PC-3 (cell line): ENCODE data around the gene MAPKAP1. TPM values are rescaled to one million over a fixed set of nuclear protein-coding genes. Genes with fewer than 3 reads are reported as not detected.

Experiments used
- ATAC-seq: fragments of 200-7000 bp; cut with Tn5 transposase; 2 replicates; pipeline ENCODE4 v1.9.1; 2020; ENCODE audit warnings: mild to moderate bottlenecking, moderate library complexity
- BruUV-seq: library from RNA; stranded (reverse); fragments of 400-500 nt; replicated peaks from 2 replicates; lab custom pipeline; 2021; lab: Mats Ljungman, UMichigan
- CTCF ChIA-PET: fragments of 300-600 bp; sonication (Branson Sonifier 250); formaldehyde crosslinking; loops from one replicate; lab custom pipeline; 2022; ENCODE audit warnings: antibody characterized with exemption; lab: Charles Lee
- POLR2A ChIA-PET: fragments of 300-600 bp; sonication (Branson Sonifier 250); formaldehyde crosslinking; loops from one replicate; lab custom pipeline; 2022; ENCODE audit warnings: antibody characterized with exemption; ENCODE audit not compliant: unreplicated experiment; lab: Charles Lee
- DNase-seq: peaks from one replicate; pipeline ENCODE4 v3.0.0-alpha.2; 2015
- H2AFZ ChIP-seq: fragments of 300-600 bp; sonication (generic); 2 replicates; pipeline ENCODE4 v1.6.0; 2016; ENCODE audit warnings: antibody characterized with exemption, low read length
- H3F3A ChIP-seq: fragments of 300-600 bp; sonication (generic); one replicate; pipeline ENCODE4 v1.6.0; 2017; ENCODE audit warnings: antibody characterized with exemption, low read length, control low read depth, mild to moderate bottlenecking; ENCODE audit not compliant: unreplicated experiment
- H3K27ac ChIP-seq: fragments of 300-600 bp; sonication (generic); 2 replicates; pipeline ENCODE4 v1.5.1; 2016; ENCODE audit warnings: mild to moderate bottlenecking, low read length
- H3K27me3 ChIP-seq: fragments of 300-600 bp; sonication (generic); 2 replicates; pipeline ENCODE4 v1.6.1; 2016; ENCODE audit warnings: low read length, mixed read lengths
- H3K36me3 ChIP-seq: fragments of 300-600 bp; sonication (generic); 2 replicates; pipeline ENCODE4 v1.6.1; 2016; ENCODE audit warnings: low read depth, mixed run types, low read length, mixed read lengths
- H3K4me1 ChIP-seq: fragments of 300-600 bp; sonication (generic); 2 replicates; pipeline ENCODE4 v1.5.1; 2016; ENCODE audit warnings: low read length; ENCODE audit not compliant: insufficient read depth
- H3K4me2 ChIP-seq: fragments of 300-600 bp; sonication (generic); 2 replicates; pipeline ENCODE4 v1.6.0; 2016; ENCODE audit warnings: low read length
- H3K4me3 ChIP-seq: fragments of 300-600 bp; sonication (generic); 2 replicates; pipeline ENCODE4 v1.5.1; 2016; ENCODE audit warnings: mild to moderate bottlenecking, low read length, mixed read lengths
- H3K79me2 ChIP-seq: fragments of 300-600 bp; sonication (generic); 2 replicates; pipeline ENCODE4 v1.6.1; 2017; ENCODE audit warnings: low read length, mixed read lengths
- H3K9ac ChIP-seq: fragments of 300-600 bp; sonication (generic); 2 replicates; pipeline ENCODE4 v1.6.0; 2016; ENCODE audit warnings: mild to moderate bottlenecking, low read length
- H3K9me2 ChIP-seq: fragments of 300-600 bp; sonication (generic); replicated peaks from 2 replicates; pipeline ENCODE4 v1.6.1; 2016; ENCODE audit warnings: mixed run types, low read length, mixed read lengths
- H3K9me3 ChIP-seq: fragments of 300-600 bp; sonication (generic); 2 replicates; pipeline ENCODE4 v1.6.1; 2016; ENCODE audit warnings: low read length, mixed read lengths
- H4K20me1 ChIP-seq: fragments of 300-600 bp; sonication (generic); 2 replicates; pipeline ENCODE4 v1.6.1; 2016; ENCODE audit warnings: low read length, mixed read lengths
- EZH2 ChIP-seq: fragments of 300-600 bp; sonication (generic); IDR thresholded peaks from one replicate; pipeline ENCODE4 v1.6.1; 2017; ENCODE audit warnings: antibody characterized with exemption, mild to moderate bottlenecking, low read length; ENCODE audit not compliant: unreplicated experiment
- EZH2phosphoT487 ChIP-seq: fragments of 300-600 bp; sonication (generic); IDR thresholded peaks from 2 replicates; pipeline ENCODE4 v1.6.1; 2018; ENCODE audit warnings: mild to moderate bottlenecking, antibody characterized with exemption, low read length, borderline replicate concordance
- intact Hi-C: fragments of 100-400 bp; cut with micrococcal nuclease; formaldehyde crosslinking; loops from 2 replicates; pipeline ENCODE4 v1.9.0; 2023
- total RNA-seq: library from RNA; depleted of rRNA; stranded (reverse); fragments of >200 nt; gene quantifications from 2 replicates; pipeline ENCODE4 v1.2.3, GENCODE V29; 2014
- TF ChIP-seq, protein P1 (sequence below): fragments of 300-600 bp; sonication (generic); conservative IDR thresholded peaks from 2 replicates; pipeline ENCODE4 v1.5.1; 2017; ENCODE audit warnings: antibody characterized with exemption, low read depth, mild to moderate bottlenecking, low read length

Gene MAPKAP1
- total RNA-seq, 1 experiment from 2014 or later: 128 TPM

DNA sequence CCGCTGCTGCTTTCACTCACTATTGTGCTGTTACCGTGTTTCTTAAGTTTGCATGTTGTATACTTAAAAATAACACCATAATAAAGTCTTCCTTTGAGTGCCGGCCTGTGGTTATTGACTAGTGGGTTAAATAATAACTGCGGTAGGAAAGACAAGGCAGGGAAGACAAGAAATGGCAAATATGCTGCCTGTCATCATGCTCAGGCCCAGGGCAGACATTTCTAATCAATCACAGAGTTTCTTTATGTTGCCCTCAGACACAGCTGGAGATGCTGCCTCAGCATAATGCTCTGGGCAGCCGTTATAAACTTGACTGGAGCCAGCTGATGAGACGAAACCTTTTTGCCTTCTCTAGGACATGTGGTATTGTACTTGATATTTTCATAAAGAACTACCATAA, 230.4 kb downstream of the MAPKAP1 start:
- POLR2A ChIA-PET: no interaction called here
- H2AFZ ChIP-seq: no peak overlapping the region
- no peaks in the 10 kb centered on the region for H3K4me1 ChIP-seq
- no peaks in the 10 kb centered on the region for H3K27me3 ChIP-seq
- ATAC-seq: no peak
- no peak overlapping the region for H3K9ac ChIP-seq
- H3K36me3 ChIP-seq: no peaks in the 10 kb centered on the region; the same call in 1 of the 2 replicates
- no peaks in the 10 kb centered on the region for H3K79me2 ChIP-seq
- no peak overlapping the region for H3K27ac ChIP-seq
- H3F3A ChIP-seq: no peaks in the 10 kb centered on the region
- no TSS peak for BruUV-seq
- no peak overlapping the region for H3K4me2 ChIP-seq
- no peak overlapping the region for H3K4me3 ChIP-seq
- no peaks in the 10 kb centered on the region for H4K20me1 ChIP-seq
- intact Hi-C loops: no loop called here
- H3K9me3 ChIP-seq: no peaks in the 10 kb centered on the region
- CTCF ChIA-PET: no interaction called here
- DNase-seq: no peak
- TF ChIP-seq, protein P1, sequence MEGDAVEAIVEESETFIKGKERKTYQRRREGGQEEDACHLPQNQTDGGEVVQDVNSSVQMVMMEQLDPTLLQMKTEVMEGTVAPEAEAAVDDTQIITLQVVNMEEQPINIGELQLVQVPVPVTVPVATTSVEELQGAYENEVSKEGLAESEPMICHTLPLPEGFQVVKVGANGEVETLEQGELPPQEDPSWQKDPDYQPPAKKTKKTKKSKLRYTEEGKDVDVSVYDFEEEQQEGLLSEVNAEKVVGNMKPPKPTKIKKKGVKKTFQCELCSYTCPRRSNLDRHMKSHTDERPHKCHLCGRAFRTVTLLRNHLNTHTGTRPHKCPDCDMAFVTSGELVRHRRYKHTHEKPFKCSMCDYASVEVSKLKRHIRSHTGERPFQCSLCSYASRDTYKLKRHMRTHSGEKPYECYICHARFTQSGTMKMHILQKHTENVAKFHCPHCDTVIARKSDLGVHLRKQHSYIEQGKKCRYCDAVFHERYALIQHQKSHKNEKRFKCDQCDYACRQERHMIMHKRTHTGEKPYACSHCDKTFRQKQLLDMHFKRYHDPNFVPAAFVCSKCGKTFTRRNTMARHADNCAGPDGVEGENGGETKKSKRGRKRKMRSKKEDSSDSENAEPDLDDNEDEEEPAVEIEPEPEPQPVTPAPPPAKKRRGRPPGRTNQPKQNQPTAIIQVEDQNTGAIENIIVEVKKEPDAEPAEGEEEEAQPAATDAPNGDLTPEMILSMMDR: no peak
- no peak for TF ChIP-seq EZH2phosphoT487
- no peak for TF ChIP-seq EZH2
- H3K9me2 ChIP-seq: no peaks in the 10 kb centered on the region

DNA sequence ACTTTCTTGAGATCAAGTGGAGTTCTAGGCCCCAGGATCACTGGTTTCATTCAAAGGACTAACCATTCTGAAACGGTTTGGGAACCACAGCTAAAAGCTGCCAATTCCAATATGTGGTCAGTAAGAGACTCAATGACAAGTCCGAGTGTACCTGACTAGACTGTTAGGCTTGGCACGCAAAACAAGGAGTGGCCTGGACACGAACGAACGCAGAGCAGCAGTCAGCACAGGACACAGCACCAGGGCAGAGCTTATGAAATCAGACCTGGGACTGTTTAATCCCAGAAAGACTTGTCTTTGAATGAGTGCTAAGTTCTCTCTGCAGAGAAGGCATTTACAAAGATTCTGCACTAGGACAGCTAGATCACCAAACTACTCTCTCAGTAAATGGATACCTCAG, 231.6 kb downstream of the MAPKAP1 start:
- no peaks in the 10 kb centered on the region for H3K27me3 ChIP-seq
- BruUV-seq: no TSS peak
- ChIA-PET CTCF (no interaction called here), POLR2A (no interaction called here)
- H3K4me3 ChIP-seq: no peak overlapping the region
- H2AFZ ChIP-seq: no peak overlapping the region
- H3K79me2 ChIP-seq: no peaks in the 10 kb centered on the region
- no peaks in the 10 kb centered on the region for H3K4me1 ChIP-seq
- TF ChIP-seq, protein P1: no peak
- TF ChIP-seq EZH2: no peak
- no peak for ATAC-seq
- no peaks in the 10 kb centered on the region for H3F3A ChIP-seq
- no peak overlapping the region for H3K4me2 ChIP-seq
- H4K20me1 ChIP-seq: no peaks in the 10 kb centered on the region
- no peaks in the 10 kb centered on the region; the same call in 1 of the 2 replicates for H3K36me3 ChIP-seq
- H3K9me2 ChIP-seq: no peaks in the 10 kb centered on the region
- no peak overlapping the region for H3K27ac ChIP-seq
- intact Hi-C loops: no loop called here
- H3K9me3 ChIP-seq: no peaks in the 10 kb centered on the region
- H3K9ac ChIP-seq: no peak overlapping the region
- no peak for DNase-seq

DNA sequence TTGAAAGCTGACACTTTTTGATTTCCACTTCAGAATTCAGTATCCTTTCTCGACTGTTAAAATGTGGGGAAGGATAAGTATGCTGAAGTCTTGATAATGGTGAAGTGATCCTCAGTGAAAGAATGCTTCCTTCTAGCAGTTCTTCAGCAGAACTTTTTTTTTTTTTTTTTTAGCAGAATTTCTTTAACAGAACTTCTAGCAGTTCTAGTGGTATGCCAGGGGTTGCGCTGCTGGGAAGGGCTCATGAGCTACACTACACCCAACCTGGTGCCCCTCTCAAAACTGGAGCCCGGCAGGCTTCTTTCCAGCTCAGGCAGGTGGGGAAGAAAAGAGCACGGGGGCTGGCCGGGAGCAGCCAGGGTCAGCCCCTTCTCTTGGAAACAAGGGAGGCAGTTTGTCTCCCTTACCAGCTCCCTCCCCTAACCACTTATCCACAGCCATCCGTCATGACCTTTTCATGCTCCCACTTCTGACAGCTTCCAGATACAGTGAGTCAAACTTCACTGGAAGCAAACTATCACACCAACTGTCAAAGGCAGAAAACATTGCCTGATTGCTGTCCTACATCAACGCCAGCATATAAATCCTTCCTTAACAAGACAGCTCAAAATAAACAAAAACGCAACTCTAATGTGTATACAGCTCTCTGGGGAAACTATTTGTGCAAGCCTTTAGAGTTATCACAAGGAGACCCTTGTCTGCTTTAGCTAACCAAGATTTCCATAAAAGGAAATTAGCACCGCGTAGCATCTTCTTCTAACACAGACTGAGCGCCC, 233.9 kb downstream of the MAPKAP1 start:
- ATAC-seq (peak; percentile 29; the same call in 1 of the 2 replicates), DNase-seq (no peak)
- Histone ChIP-seq H3K4me3 (no peak overlapping the region), H3K9ac (no peak overlapping the region), H3K79me2 (no peaks in the 10 kb centered on the region), H2AFZ (no peak overlapping the region), H3K4me2 (no peak overlapping the region), H3K4me1 (no peaks in the 10 kb centered on the region), H3K36me3 (no peaks in the 10 kb centered on the region), H3K27ac (no peak overlapping the region), H3K9me3 (no peaks in the 10 kb centered on the region), H3F3A (no peaks in the 10 kb centered on the region), H3K27me3 (no peaks in the 10 kb centered on the region), H4K20me1 (no peaks in the 10 kb centered on the region), H3K9me2 (no peaks in the 10 kb centered on the region)
- ChIA-PET POLR2A (no interaction called here), CTCF (no interaction called here)
- TF ChIP-seq EZH2: no peak
- TF ChIP-seq, protein P1: no peak
- no peak for TF ChIP-seq EZH2phosphoT487
- intact Hi-C loops: no loop called here
- BruUV-seq: no TSS peak
